Muscle of arm (tissue), 12 donors: ENCODE data around the gene LIN54. TPM values are rescaled to one million over a fixed set of nuclear protein-coding genes. Genes with fewer than 3 reads are reported as not detected.

Experiments used
- DNase-seq: peaks from one replicate; pipeline ENCODE4 v3.0.0-alpha.2; 2013
- polyA plus RNA-seq, 12 donors: library from polyadenylated mRNA; unstranded; fragments of 120-200 nt; gene quantifications; one replicate each; pipeline ENCODE4 v1.2.1, GENCODE V29; 2013; ENCODE audit not compliant: insufficient read length in 12 of 12

The LIN54 gene
- polyA plus RNA-seq, 12 donors: 7.2 to 13.0 (median 10.6) TPM; not detected in 1

DNA sequence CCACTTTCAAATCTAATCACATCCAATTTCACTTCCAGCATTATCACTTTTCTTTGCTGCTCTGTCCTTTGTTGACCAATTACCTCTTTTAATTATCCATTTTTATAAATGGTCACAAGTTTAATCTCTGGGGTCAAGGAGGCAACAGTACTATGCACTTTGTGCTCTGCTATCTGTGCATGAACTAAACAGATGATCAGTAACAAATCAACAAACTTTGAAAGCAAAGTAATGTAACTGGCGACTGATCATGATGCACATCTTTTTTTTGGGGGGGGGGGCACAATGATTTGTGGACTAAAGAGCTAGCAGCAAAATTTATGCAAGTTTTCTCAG lies 118.2 kb downstream of the LIN54 start:
- no peak for DNase-seq

DNA sequence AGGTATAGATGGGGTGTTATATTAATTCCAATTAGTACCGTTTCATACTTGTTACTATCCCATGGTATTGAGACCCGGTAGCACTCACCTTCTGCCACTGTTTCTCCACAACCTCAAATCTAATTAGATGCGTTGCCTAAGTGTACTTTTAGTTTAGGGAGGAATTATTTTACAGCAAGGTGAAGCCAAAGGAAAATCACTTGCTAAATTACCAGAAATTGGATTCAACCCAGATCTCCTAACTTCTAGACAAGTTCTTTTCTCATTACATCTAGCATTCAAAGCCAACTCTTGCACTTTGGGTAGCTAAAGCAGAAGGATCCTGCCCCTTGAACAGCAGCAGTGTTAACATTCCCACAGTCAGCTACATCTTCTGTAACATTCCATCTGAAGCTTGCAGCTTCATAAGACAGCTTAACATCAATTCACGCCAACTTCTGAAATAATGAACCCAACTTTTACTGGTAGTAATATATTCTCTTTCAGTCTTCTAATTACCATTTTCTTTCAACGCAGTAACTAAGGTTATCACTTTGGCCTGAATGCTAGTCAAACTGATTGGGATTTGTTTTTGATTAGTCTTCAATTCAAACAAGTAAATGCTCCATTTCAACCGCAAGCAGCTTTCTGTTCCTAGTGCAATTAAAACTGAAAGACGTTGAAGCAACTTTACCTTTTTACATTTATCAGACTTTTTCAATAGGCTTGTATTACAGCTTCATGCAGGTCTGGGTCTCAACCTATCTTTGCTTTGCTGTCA lies 118.7 kb downstream of the LIN54 start:
- peak; percentile 26 for DNase-seq

DNA sequence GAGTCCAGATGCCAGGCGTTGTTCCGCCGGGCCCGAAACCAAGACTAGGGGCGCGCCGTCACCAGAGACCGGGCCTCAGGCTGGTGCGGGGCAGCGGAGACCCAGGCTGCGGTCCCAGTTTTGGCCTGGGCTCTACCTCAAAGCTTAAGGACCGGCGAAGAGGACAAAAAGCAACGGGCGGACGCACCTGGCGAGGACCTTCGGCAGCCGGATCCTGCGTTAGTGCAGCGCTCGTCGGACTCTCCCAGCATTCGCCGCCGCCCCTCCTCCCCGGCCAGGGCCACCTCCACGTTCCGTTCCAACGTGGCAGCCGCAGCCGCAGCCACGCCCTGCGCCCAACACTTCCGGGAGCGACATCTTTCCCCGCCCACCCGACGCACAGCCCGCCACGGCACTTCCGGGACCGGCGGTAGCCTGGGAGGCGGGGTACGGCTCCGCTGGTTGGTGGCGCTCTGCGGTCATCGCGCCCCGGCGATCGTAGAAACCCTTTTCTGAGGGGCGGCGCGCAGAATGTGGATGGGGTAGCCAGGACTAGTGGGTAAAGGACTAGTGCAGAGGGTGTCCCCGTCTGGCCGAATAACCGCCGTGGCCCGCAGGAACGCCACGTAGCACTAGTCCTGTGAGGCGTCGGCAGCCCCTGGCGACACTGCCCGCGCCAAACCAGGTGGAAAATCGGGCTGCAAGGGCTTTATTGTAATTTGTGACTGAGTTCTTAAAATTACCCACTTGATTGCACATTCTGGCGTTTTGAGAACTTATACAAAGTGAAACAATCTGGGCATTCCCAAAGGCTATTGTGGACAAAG lies 119.5 kb downstream of the LIN54 start, which contains the start of gene SEC31A:
Gene SEC31A, minus strand, starts transcription at position 253 of the 806 bp plus-strand sequence. CDS start 9,217 bp downstream, outside the sequence.
- peak; percentile 96 for DNase-seq

DNA sequence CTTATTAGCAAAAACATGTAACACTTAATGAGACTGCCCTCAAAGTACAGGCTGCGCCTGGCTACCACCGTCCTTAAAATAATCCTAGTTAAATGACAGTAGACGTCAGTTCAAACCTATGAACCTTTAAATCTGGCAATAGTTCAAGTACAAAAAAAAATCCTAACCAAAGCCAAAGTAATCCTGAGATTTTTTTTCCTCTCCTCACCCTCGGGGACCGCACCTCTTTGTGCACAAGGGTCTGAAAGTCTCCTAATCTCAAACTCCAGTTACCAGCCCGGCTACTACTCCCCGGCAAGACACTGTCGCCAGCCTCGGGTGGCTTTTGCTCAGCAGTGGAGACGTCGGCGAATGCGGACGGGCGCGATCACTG lies 120.1 kb downstream of the LIN54 start:
- no peak for DNase-seq

DNA sequence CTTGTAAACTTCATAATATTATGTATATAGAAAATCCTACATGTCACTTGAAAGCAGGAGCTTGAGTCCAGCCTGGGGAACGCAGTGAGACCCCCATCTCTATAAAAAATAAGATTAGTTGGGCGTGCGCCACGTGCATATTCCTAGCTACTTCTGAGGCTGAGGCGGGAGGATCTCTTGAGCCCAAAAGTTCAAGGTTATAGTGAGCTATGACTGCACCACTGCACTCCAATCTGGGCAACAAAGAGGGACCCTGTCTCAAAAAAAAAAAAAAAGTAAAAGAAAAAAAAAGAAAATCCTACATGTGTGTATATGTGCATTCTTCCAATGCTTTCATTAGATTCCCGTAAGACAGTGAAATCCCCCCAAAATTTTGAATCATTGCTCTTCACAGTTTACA lies 121.3 kb downstream of the LIN54 start:
- peak; percentile 6 for DNase-seq

DNA sequence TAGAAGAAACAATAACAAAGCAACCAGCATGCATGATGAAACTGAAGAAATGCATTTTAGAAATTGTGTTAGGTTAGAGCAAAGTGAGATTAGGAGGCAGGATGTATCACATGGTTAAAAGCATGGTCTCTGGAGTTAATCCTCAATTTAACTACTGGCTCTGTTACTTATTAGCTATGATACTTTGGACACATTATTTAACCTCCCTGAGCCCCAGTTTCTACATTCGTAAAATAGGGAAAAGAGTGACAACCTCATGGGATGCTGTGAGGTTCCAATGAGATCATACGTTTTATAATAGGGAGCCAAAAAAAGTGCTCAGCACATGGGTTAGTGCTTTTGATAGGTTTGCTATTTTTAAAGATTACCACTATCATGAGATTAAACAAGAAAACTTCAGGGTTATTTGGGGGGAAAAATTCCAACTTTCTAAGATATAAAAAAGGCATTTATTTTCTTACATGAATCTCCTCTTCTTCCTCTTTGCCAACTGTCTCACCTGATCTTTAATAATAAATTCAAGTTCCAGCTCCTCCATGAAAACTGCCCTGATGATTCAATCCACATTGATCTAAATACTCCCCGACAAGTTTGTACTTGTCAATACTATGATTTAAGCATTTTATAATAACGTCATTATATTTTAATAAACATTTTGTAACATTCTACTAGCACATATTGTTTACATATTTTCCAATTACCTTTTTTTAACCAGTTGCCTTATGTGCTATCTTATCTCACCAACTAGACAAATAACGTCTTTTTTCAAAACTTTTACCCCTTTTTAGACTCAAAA lies 124.3 kb downstream of the LIN54 start:
- no peak for DNase-seq

DNA sequence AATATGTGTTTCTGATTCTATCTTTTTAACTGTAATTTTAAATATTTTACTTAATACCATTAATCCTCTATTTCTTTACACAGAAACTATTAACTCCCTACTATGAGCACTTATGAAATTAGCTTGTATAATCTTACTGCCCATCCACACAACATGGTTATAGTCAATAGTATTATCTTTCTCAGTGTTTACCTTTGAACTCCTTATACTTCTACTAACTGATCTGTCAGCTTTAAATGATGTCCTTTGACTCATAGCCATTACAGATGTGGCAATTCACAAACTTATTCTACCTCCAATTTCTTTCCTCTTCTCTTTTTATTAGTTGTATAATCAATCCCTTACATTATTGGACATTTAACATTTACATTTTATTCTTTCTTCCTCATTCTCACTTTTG lies 125.2 kb downstream of the LIN54 start:
- DNase-seq: no peak

Other genes with a start within 250 kb of the LIN54 start
- gene SCD5, start 212.0 kb downstream of the LIN54 start, polyA plus RNA-seq: 10 to 100 TPM in 9 of 12 donors, 1 to 10 TPM in 2, not detected in 1; 3.3 to 20.5 (median 13.0) TPM
- 100 to 1,000 TPM in 11 of 12 donors, not detected in 1; 159 to 361 (median 210) TPM for gene SEC31A, start 119.7 kb downstream of the LIN54 start, polyA plus RNA-seq
- gene THAP9, start 110.1 kb downstream of the LIN54 start, polyA plus RNA-seq: 10 to 100 TPM in 4 of 12 donors, 1 to 10 TPM in 7, not detected in 1; 6.4 to 10.5 (median 8.8) TPM
- 10 to 100 TPM in 11 of 12 donors, not detected in 1; 43.7 to 81.0 (median 67.4) TPM for gene COPS4, start 24.4 kb upstream of the LIN54 start, polyA plus RNA-seq
- 10 to 100 TPM in 1 of 12 donors, 1 to 10 TPM in 8, under 1 TPM in 1, not detected in 2; 0.70 to 14.0 (median 1.9) TPM for gene PLAC8, start 103.9 kb upstream of the LIN54 start, polyA plus RNA-seq